ENCODE measurements around the gene OSBP2. TPM values are rescaled to one million over a fixed set of nuclear protein-coding genes. Genes with fewer than 3 reads are reported as not detected.
A peak's percentile ranks its signal among the peaks of the same experiment; 100 is the strongest.

Gene OSBP2
- total and polyA plus RNA-seq, 2 donors = 0.46 to 1.4 TPM

DNA sequence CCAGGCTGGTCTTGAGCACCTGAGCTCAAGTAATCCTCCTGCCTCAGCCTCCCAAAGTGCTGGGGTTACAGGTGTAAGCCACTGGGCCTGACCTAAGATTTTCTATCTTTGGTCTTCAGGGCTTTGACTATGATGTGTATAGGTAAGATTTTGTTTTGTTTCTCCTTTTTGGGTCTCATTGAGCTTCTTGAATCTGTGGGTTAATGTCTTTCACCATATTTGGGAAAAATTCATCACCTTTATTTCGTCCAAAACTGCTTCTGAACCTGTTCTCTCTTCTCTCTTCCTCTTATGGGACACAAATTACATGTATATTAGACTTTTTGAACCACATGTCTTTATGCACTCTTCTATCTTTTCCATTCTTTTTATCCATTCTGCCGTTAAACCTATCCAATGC, 100.4 kb downstream of the OSBP2 start:
- Histone ChIP-seq H3K9me3 (ENCODE audit: control insufficient read depth in 2 of 2, insufficient read depth in 1 of 2, low read length in 1 of 2) (no peaks in the 10 kb centered on the region), H3K4me3 (ENCODE audit: low read length in 2 of 2) (no peak overlapping the region), H3K27ac (ENCODE audit: low read depth in 1 of 2, low read length in 1 of 2) (no peak overlapping the region), H3K36me3 (ENCODE audit: control insufficient read depth in 2 of 2, insufficient read depth in 2 of 2, low read length in 1 of 2) (no peaks in the 10 kb centered on the region), H3K27me3 (ENCODE audit: control insufficient read depth in 2 of 2, insufficient read depth in 1 of 2, low read length in 1 of 2) (peaks cover 0 to 2% of the 10 kb centered on the region in 2 donors), H3K4me1 (ENCODE audit: control insufficient read depth in 2 of 2, insufficient read depth in 2 of 2, low read length in 2 of 2) (no peaks in the 10 kb centered on the region)
- WGBS = 89% methylated on average over 2 of the region's 2 CpGs
- DNase-seq (ENCODE audit: low read depth in 6 of 9, low spot score in 9 of 9) = no peak

- Histone ChIP-seq H3K4me3 (ENCODE audit: low read length in 2 of 2) (no peak overlapping the region), H3K36me3 (ENCODE audit: control insufficient read depth in 2 of 2, insufficient read depth in 2 of 2, low read length in 1 of 2) (no peaks in the 10 kb centered on the region), H3K4me1 (ENCODE audit: control insufficient read depth in 2 of 2, insufficient read depth in 2 of 2, low read length in 2 of 2) (peaks cover 0 to 7% of the 10 kb centered on the region in 2 donors), H3K9me3 (ENCODE audit: control insufficient read depth in 2 of 2, insufficient read depth in 1 of 2, low read length in 1 of 2) (no peaks in the 10 kb centered on the region), H3K27me3 (ENCODE audit: control insufficient read depth in 2 of 2, insufficient read depth in 1 of 2, low read length in 1 of 2) (peaks cover 13 to 45% of the 10 kb centered on the region in 2 donors), H3K27ac (ENCODE audit: low read depth in 1 of 2, low read length in 1 of 2) (no peak overlapping the region)
- 83% methylated on average over 3 of the region's 3 CpGs for WGBS
- no peak for DNase-seq (ENCODE audit: low read depth in 6 of 9, low spot score in 9 of 9)
These were observed 107.0 kb downstream of the OSBP2 start for GRCh38 chr22:30801695-30802094.

DNA sequence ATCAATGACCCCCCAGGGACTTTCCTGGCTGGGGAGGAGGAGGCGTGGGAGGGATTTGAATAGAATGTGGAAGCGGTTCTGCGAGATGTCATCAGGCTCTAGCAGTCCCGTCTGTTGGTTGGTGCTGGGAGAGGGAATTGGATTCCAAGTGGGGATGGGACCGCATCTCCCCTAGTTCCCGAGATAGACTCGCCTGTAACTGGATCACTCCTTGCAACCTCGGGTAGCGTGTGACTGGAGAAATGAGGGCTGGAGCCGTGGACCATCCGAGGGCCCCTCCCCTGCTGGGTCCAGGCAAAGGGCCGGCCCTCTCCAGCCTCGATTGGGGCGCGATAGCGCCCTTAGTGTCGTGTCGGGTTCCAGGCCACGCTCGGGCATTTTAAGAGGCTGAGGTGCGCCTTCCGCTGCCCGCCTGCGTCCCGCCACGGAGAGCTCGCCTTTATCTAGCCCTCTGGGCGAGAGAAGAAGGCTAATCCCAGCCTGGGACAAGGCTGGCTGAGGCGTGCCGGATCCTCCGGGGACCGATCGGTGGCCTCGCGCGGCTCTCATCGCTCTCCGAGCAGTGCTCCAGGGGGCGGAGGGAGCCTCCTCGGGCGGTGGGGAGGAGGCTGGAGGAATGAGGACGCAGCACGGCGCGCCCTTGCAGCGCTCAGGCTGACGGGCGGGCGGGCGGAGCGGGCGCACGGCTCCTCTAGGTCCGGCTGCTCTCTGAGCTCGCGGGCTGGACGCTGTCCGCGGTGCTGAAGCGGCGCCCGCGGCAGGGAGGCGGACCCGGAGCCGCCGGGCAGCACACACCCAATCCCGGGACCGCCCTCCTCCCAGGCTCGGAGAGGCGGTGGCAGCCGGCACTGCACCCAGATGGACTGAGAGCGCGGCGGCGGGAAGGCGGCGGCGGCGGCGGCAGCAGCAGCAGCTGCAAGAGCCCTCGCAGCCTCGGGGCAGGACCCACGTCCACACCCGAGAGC, 107.8 kb downstream of the OSBP2 start:
- no peak overlapping the region for H3K4me3 ChIP-seq (ENCODE audit: low read length in 2 of 2)
- DNase-seq (ENCODE audit: low read depth in 6 of 9, low spot score in 9 of 9) = peak; percentile 13 to 84 (median 56)

GRCh38 chr22:30803679-30804078, 109.0 kb downstream of the OSBP2 start:
- H3K27me3 ChIP-seq (ENCODE audit: control insufficient read depth in 2 of 2, insufficient read depth in 1 of 2, low read length in 1 of 2) = peaks cover 13 to 48% of the 10 kb centered on the region in 2 donors
- H3K9me3 ChIP-seq (ENCODE audit: control insufficient read depth in 2 of 2, insufficient read depth in 1 of 2, low read length in 1 of 2) = no peaks in the 10 kb centered on the region
- H3K36me3 ChIP-seq (ENCODE audit: control insufficient read depth in 2 of 2, insufficient read depth in 2 of 2, low read length in 1 of 2) = no peaks in the 10 kb centered on the region
- H3K4me3 ChIP-seq (ENCODE audit: low read length in 2 of 2) = no peak overlapping the region
- 98% methylated on average over 5 of the region's 5 CpGs for WGBS
- DNase-seq (ENCODE audit: low read depth in 6 of 9, low spot score in 9 of 9) = no peak
- no peak overlapping the region for H3K27ac ChIP-seq (ENCODE audit: low read depth in 1 of 2, low read length in 1 of 2)
- peaks cover 0 to 7% of the 10 kb centered on the region in 2 donors for H3K4me1 ChIP-seq (ENCODE audit: control insufficient read depth in 2 of 2, insufficient read depth in 2 of 2, low read length in 2 of 2)

More for the DNA sequence above, 107.8 kb downstream of the OSBP2 start:
- peaks cover 13 to 47% of the 10 kb centered on the region in 2 donors for H3K27me3 ChIP-seq (ENCODE audit: control insufficient read depth in 2 of 2, insufficient read depth in 1 of 2, low read length in 1 of 2)
- no peaks in the 10 kb centered on the region for H3K9me3 ChIP-seq (ENCODE audit: control insufficient read depth in 2 of 2, insufficient read depth in 1 of 2, low read length in 1 of 2)
- H3K4me1 ChIP-seq (ENCODE audit: control insufficient read depth in 2 of 2, insufficient read depth in 2 of 2, low read length in 2 of 2) = peaks cover 0 to 7% of the 10 kb centered on the region in 2 donors
- no peak overlapping the region for H3K27ac ChIP-seq (ENCODE audit: low read depth in 1 of 2, low read length in 1 of 2)
- WGBS = 5% methylated on average over 85 of the region's 85 CpGs
- no peaks in the 10 kb centered on the region for H3K36me3 ChIP-seq (ENCODE audit: control insufficient read depth in 2 of 2, insufficient read depth in 2 of 2, low read length in 1 of 2)

GRCh38 chr22:30804626-30805025, 110.0 kb downstream of the OSBP2 start:
- 88% methylated on average over 5 of the region's 5 CpGs for WGBS
- Histone ChIP-seq H3K4me1 (ENCODE audit: control insufficient read depth in 2 of 2, insufficient read depth in 2 of 2, low read length in 2 of 2) (peaks cover 0 to 7% of the 10 kb centered on the region in 2 donors), H3K9me3 (ENCODE audit: control insufficient read depth in 2 of 2, insufficient read depth in 1 of 2, low read length in 1 of 2) (no peaks in the 10 kb centered on the region), H3K27ac (ENCODE audit: low read depth in 1 of 2, low read length in 1 of 2) (no peak overlapping the region), H3K27me3 (ENCODE audit: control insufficient read depth in 2 of 2, insufficient read depth in 1 of 2, low read length in 1 of 2) (peaks cover 13 to 49% of the 10 kb centered on the region in 2 donors), H3K36me3 (ENCODE audit: control insufficient read depth in 2 of 2, insufficient read depth in 2 of 2, low read length in 1 of 2) (no peaks in the 10 kb centered on the region), H3K4me3 (ENCODE audit: low read length in 2 of 2) (no peak overlapping the region)
- no peak for DNase-seq (ENCODE audit: low read depth in 6 of 9, low spot score in 9 of 9)

GRCh38 chr22:30806391-30806861, 111.8 kb downstream of the OSBP2 start:
- Histone ChIP-seq H3K27me3 (ENCODE audit: control insufficient read depth in 2 of 2, insufficient read depth in 1 of 2, low read length in 1 of 2) (peaks cover 12 to 40% of the 10 kb centered on the region in 2 donors), H3K4me1 (ENCODE audit: control insufficient read depth in 2 of 2, insufficient read depth in 2 of 2, low read length in 2 of 2) (peaks cover 0 to 7% of the 10 kb centered on the region in 2 donors), H3K9me3 (ENCODE audit: control insufficient read depth in 2 of 2, insufficient read depth in 1 of 2, low read length in 1 of 2) (peaks cover 0 to 3% of the 10 kb centered on the region in 2 donors), H3K27ac (ENCODE audit: low read depth in 1 of 2, low read length in 1 of 2) (no peak overlapping the region), H3K36me3 (ENCODE audit: control insufficient read depth in 2 of 2, insufficient read depth in 2 of 2, low read length in 1 of 2) (no peaks in the 10 kb centered on the region), H3K4me3 (ENCODE audit: low read length in 2 of 2) (no peak overlapping the region)
- 85% methylated on average over 3 of the region's 3 CpGs for WGBS
- DNase-seq (ENCODE audit: low read depth in 6 of 9, low spot score in 9 of 9) = no peak

GRCh38 chr22:30809086-30809485, 114.4 kb downstream of the OSBP2 start:
- Histone ChIP-seq H3K4me3 (ENCODE audit: low read length in 2 of 2) (no peak overlapping the region), H3K27me3 (ENCODE audit: control insufficient read depth in 2 of 2, insufficient read depth in 1 of 2, low read length in 1 of 2) (peaks cover 0 to 14% of the 10 kb centered on the region in 2 donors), H3K36me3 (ENCODE audit: control insufficient read depth in 2 of 2, insufficient read depth in 2 of 2, low read length in 1 of 2) (no peaks in the 10 kb centered on the region), H3K27ac (ENCODE audit: low read depth in 1 of 2, low read length in 1 of 2) (no peak overlapping the region), H3K4me1 (ENCODE audit: control insufficient read depth in 2 of 2, insufficient read depth in 2 of 2, low read length in 2 of 2) (no peaks in the 10 kb centered on the region), H3K9me3 (ENCODE audit: control insufficient read depth in 2 of 2, insufficient read depth in 1 of 2, low read length in 1 of 2) (peaks cover 0 to 3% of the 10 kb centered on the region in 2 donors)
- DNase-seq (ENCODE audit: low read depth in 6 of 9, low spot score in 9 of 9) = no peak
- 95% methylated on average over 4 of the region's 4 CpGs for WGBS

GRCh38 chr22:30810105-30810504, 115.4 kb downstream of the OSBP2 start:
- Histone ChIP-seq H3K27ac (ENCODE audit: low read depth in 1 of 2, low read length in 1 of 2) (no peak overlapping the region), H3K36me3 (ENCODE audit: control insufficient read depth in 2 of 2, insufficient read depth in 2 of 2, low read length in 1 of 2) (no peaks in the 10 kb centered on the region), H3K27me3 (ENCODE audit: control insufficient read depth in 2 of 2, insufficient read depth in 1 of 2, low read length in 1 of 2) (peaks cover 0 to 11% of the 10 kb centered on the region in 2 donors), H3K9me3 (ENCODE audit: control insufficient read depth in 2 of 2, insufficient read depth in 1 of 2, low read length in 1 of 2) (peaks cover 0 to 3% of the 10 kb centered on the region in 2 donors), H3K4me1 (ENCODE audit: control insufficient read depth in 2 of 2, insufficient read depth in 2 of 2, low read length in 2 of 2) (no peaks in the 10 kb centered on the region), H3K4me3 (ENCODE audit: low read length in 2 of 2) (no peak overlapping the region)
- DNase-seq (ENCODE audit: low read depth in 6 of 9, low spot score in 9 of 9) = no peak
- WGBS = 96% methylated on average over 4 of the region's 4 CpGs

- H3K27me3 ChIP-seq (ENCODE audit: control insufficient read depth in 2 of 2, insufficient read depth in 1 of 2, low read length in 1 of 2) = peaks cover 0 to 2% of the 10 kb centered on the region in 2 donors
- H3K36me3 ChIP-seq (ENCODE audit: control insufficient read depth in 2 of 2, insufficient read depth in 2 of 2, low read length in 1 of 2) = no peaks in the 10 kb centered on the region
- WGBS = 95% methylated on average over 7 of the region's 7 CpGs
- no peaks in the 10 kb centered on the region for H3K4me1 ChIP-seq (ENCODE audit: control insufficient read depth in 2 of 2, insufficient read depth in 2 of 2, low read length in 2 of 2)
- H3K4me3 ChIP-seq (ENCODE audit: low read length in 2 of 2) = no peak overlapping the region
- DNase-seq (ENCODE audit: low read depth in 6 of 9, low spot score in 9 of 9) = no peak
- H3K9me3 ChIP-seq (ENCODE audit: control insufficient read depth in 2 of 2, insufficient read depth in 1 of 2, low read length in 1 of 2) = peaks cover 0 to 3% of the 10 kb centered on the region in 2 donors
- H3K27ac ChIP-seq (ENCODE audit: low read depth in 1 of 2, low read length in 1 of 2) = no peak overlapping the region
These were observed 119.3 kb downstream of the OSBP2 start for GRCh38 chr22:30813936-30814335.
